HEK293T (cell line): ENCODE data around the gene PAPPA.

Source experiments
- ARNT ChIP-seq: fragments of 450-650 bp; IDR thresholded peaks from 2 replicates; pipeline ENCODE4 v1.6.1; 2017; ENCODE audit warnings: mild to moderate bottlenecking
- BHLHE40 ChIP-seq: fragments of 450-650 bp; IDR thresholded peaks from 2 replicates; pipeline ENCODE4 v1.6.1; 2016; ENCODE audit warnings: mild to moderate bottlenecking, moderate library complexity, borderline replicate concordance
- CTBP1 ChIP-seq: fragments of 450-650 bp; IDR thresholded peaks from 2 replicates; pipeline ENCODE4 v1.6.1; 2016; ENCODE audit warnings: borderline replicate concordance
- ELF4 ChIP-seq: fragments of 450-650 bp; IDR thresholded peaks from 2 replicates; pipeline ENCODE4 v1.6.1; 2017; ENCODE audit warnings: antibody characterized with exemption
- FOXA1 ChIP-seq: fragments of 450-650 bp; IDR thresholded peaks from 2 replicates; pipeline ENCODE4 v1.6.1; 2016; ENCODE audit warnings: mild to moderate bottlenecking
- FOXK2 ChIP-seq: fragments of 450-650 bp; IDR thresholded peaks from 2 replicates; pipeline ENCODE4 v1.6.1; 2016; ENCODE audit warnings: mild to moderate bottlenecking
- FOXM1 ChIP-seq: fragments of 450-650 bp; IDR thresholded peaks from 2 replicates; pipeline ENCODE4 v1.6.1; 2017; ENCODE audit warnings: mild to moderate bottlenecking, borderline replicate concordance
- LEF1 ChIP-seq: fragments of 450-650 bp; IDR thresholded peaks from 2 replicates; pipeline ENCODE4 v1.6.1; 2017; ENCODE audit warnings: mild to moderate bottlenecking, borderline replicate concordance
- NFRKB ChIP-seq: fragments of 450-650 bp; IDR thresholded peaks from 2 replicates; pipeline ENCODE4 v1.6.1; 2016; ENCODE audit warnings: mild to moderate bottlenecking, moderate library complexity
- PKNOX1 ChIP-seq: fragments of 450-650 bp; IDR thresholded peaks from 2 replicates; pipeline ENCODE4 v1.6.1; 2016
- SP1 ChIP-seq: fragments of 450-650 bp; IDR thresholded peaks from 2 replicates; pipeline ENCODE4 v1.6.1; 2017
- SUZ12 ChIP-seq: fragments of 450-650 bp; IDR thresholded peaks from 2 replicates; pipeline ENCODE4 v1.6.1; 2016; ENCODE audit warnings: mild to moderate bottlenecking
- TARDBP ChIP-seq: fragments of 450-650 bp; IDR thresholded peaks from 2 replicates; pipeline ENCODE4 v1.6.1; 2016

- TF ChIP-seq BHLHE40 (no peak), SUZ12 (no peak), SP1 (no peak), LEF1 (no peak), CTBP1 (no peak), ARNT (no peak), NFRKB (no peak), FOXA1 (no peak), PKNOX1 (no peak), TARDBP (no peak), FOXK2 (no peak), FOXM1 (no peak), ELF4 (no peak)
These were observed 110.8 kb downstream of the PAPPA start for GRCh38 chr9:116264361-116264760.
